Stimulated activated CD8-positive, alpha-beta memory T cell treated with anti-CD3 and anti-CD28 coated beads, Interleukin-15, amount 100 ng/mL, for 24 hours (primary cell): Measurements from ENCODE around the gene BRPF1.

Experiments used
- DNase-seq: peaks from one replicate; pipeline ENCODE4 v3.0.0-alpha.2; 2020; ENCODE audit warnings: low read depth

Gene BRPF1

GRCh38 chr3:9791127-9791526 is 59.6 kb downstream of the BRPF1 start:
- no peak for DNase-seq

- no peak for DNase-seq
These were observed 60.4 kb downstream of the BRPF1 start for GRCh38 chr3:9791790-9792404.

GRCh38 chr3:9792405-9793160 is 61.0 kb downstream of the BRPF1 start, which contains the start of the genes ARPC4 and TADA3:
TSS of gene ARPC4 (plus strand) at chr3:9793082. CDS start at chr3:9793122, 40 bp downstream.
TSS of gene TADA3 (minus strand) at chr3:9792473. CDS start at chr3:9791466, 1,007 bp downstream.
- peak; percentile 78 for DNase-seq

GRCh38 chr3:9793161-9793781 is 61.7 kb downstream of the BRPF1 start:
- DNase-seq = no peak

GRCh38 chr3:9794400-9794799 is 62.9 kb downstream of the BRPF1 start:
- no peak for DNase-seq

- DNase-seq = no peak
These were observed 63.7 kb downstream of the BRPF1 start for GRCh38 chr3:9795207-9795606.

GRCh38 chr3:9797196-9797945 is 65.8 kb downstream of the BRPF1 start:
- DNase-seq = no peak
